Right lobe of liver (tissue), 6 donors: ENCODE results near the gene CLRN1. TPM values are rescaled to one million over a fixed set of nuclear protein-coding genes. Genes with fewer than 3 reads are reported as not detected.

Source experiments
- ATAC-seq, 4 donors: fragments of 200-7000 bp; cut with Tn5 transposase; one replicate each; pipeline ENCODE4 v1.9.1; 2020; ENCODE audit warnings: mild to moderate bottlenecking in 4 of 4, moderate library complexity in 4 of 4
- DNase-seq, 3 donors: peaks; one replicate each; pipeline ENCODE4 v3.0.0-alpha.2; 2020
- H3K27ac ChIP-seq, 3 donors: fragments of 200-600 bp; one replicate each; pipeline ENCODE4 v1.8.0; 2022
- H3K27me3 ChIP-seq, 2 donors: fragments of 200-600 bp; one replicate each; pipeline ENCODE4 v1.8.0; 2022
- H3K36me3 ChIP-seq, 4 donors: fragments of 200-600 bp; sonication (generic) in 1 of 4; one replicate each; pipeline versions ENCODE4 v1.5.1 to v1.8.0; 2017 to 2022; ENCODE audit warnings: control low read depth in 1 of 4
- H3K4me1 ChIP-seq, 4 donors: fragments of 200-600 bp; sonication (generic) in 1 of 4; one replicate each; pipeline versions ENCODE4 v1.5.1 to v1.8.0; 2017 to 2022; ENCODE audit warnings: control low read depth in 1 of 4
- H3K4me3 ChIP-seq, 3 donors: fragments of 200-600 bp; one replicate each; pipeline ENCODE4 v1.8.0; 2022
- H3K9me3 ChIP-seq, 4 donors: fragments of 200-600 bp; sonication (generic) in 1 of 4; one replicate each; pipeline versions ENCODE4 v1.5.1 to v1.8.0; 2017 to 2022; ENCODE audit warnings: control low read depth in 1 of 4
- CTCF ChIP-seq, 4 donors: fragments of 200-600 bp in 3 of 4; fragments of 450-650 bp in 1 of 4; IDR thresholded peaks; one replicate each; pipeline versions ENCODE4 v1.5.1 to v1.8.0; 2016 to 2022; ENCODE audit warnings: antibody characterized with exemption in 4 of 4, mild to moderate bottlenecking in 2 of 4
- POLR2A ChIP-seq: fragments of 450-650 bp; IDR thresholded peaks from one replicate; pipeline ENCODE4 v1.6.1; 2017; ENCODE audit warnings: antibody characterized with exemption, mild to moderate bottlenecking
- WGBS: methylation state at CpG from one replicate; pipeline ENCODE4 v1.1.6; 2018; ENCODE audit warnings: low coverage, low lambda C conversion rate; ENCODE audit not compliant: insufficient coverage; ENCODE audit errors: missing lambda C conversion rate; 5-methylcytosine and 5-hydroxymethylcytosine counted together
- intact Hi-C, 2 donors: fragments of 100-400 bp; cut with DNase I; formaldehyde crosslinking; loops; one replicate each; pipeline versions ENCODE4 v1.11.2 to v1.14.1; 2022
- total RNA-seq, 6 experiments: library from RNA; depleted of rRNA in 2 of 6; stranded (reverse); fragments of >200 nt in 2 of 6; fragmentation: NEBNext Ultra II Directional in 3 of 6; extraction: Animal tissue kit (Norgen Biotek cat#: 25700) in 3 of 6; gene quantifications; one replicate each; pipeline versions ENCODE4 v1.1.0 to v1.2.4, GENCODE V29; 2016 to 2023
- donor health status: DM: no; HTN: yes; CAD: no.
- donor health status: DM: no; HTN: no; CAD: no.
- donor health status: DM: no; HTN: no; CAD: no.
- donor health status: DM: no; HTN: yes; CAD: no.
- donor health status: DM: no; HTN: yes; CAD: no.

CLRN1 gene
- total RNA-seq, 6 experiments from 2014 or later, result not detected

DNA sequence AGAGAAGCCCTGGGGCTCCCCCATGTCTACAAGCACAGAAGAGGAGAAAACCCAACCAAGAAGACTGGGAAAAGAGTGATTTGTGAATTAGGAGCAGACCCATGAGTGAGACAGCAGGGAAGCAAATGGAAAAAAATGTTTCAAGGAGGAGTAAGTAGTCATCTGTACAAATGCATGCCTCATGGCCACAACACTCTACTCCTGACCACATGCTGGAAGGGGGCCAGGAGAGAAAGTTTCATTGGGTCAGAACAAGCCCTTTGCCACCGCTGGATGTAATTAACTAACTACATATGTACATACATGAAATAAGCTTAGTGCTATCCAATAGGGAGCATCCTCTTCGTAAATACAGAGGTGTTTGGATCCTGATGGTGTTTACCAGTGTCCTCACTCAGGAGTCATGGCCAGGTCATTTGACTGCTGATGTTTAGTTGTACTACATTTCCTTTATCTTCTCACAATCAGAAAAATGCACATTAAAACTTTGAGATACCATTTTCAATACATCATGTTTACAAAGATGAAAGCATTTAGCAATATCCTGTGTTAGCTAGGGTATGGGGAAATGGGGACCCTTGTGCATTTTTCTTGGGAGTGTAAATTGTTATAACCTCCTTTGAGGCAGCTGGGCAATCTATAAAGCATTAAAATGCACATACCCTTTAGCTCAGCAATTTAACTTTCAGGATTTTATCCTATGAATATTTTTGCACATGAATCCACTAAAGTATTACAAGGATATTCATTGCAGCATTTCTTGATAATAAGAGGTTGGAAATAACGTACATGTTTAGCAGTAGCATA, 27.1 kb downstream of the CLRN1 start:
- TF ChIP-seq CTCF (IDR thresholded peaks at IDR 0.05) (no peak), POLR2A (no peak)
- Histone ChIP-seq H3K36me3 (no peaks in the 10 kb centered on the region), H3K27ac (no peak overlapping the region), H3K4me3 (no peak overlapping the region), H3K27me3 (no peaks in the 10 kb centered on the region), H3K4me1 (no peaks in the 10 kb centered on the region), H3K9me3 (no peaks in the 10 kb centered on the region)
- intact Hi-C loops, result no loop called here
- 48% methylated on average over 2 of the region's 3 CpGs for WGBS
- DNase-seq (no peak), ATAC-seq (no peak)

DNA sequence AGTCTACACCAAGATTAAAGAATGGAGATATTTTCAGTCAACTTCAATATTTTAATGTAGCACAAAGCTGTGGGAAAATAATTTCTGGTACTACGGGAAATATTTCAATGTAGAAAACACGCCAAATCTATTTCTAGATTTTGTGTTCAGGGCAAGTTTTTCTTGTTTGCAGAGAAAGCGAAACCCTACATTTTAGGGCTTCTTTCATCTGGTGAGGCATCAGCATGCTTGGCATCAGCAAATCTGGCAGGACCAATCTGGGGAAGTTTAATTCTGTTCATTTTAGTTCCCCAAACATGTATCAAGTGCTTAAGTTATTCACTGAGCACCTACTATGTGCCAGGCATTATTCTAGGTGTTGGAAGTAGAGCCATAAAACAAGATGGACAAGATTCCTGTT, 30.3 kb downstream of the CLRN1 start:
- H3K4me1 ChIP-seq, result no peaks in the 10 kb centered on the region
- no peak overlapping the region for H3K4me3 ChIP-seq
- intact Hi-C loops, result no loop called here
- H3K27ac ChIP-seq, result no peak overlapping the region
- 82% methylated on average over 3 of the region's 3 CpGs for WGBS
- no peaks in the 10 kb centered on the region for H3K9me3 ChIP-seq
- DNase-seq, result no peak
- TF ChIP-seq POLR2A (no peak), CTCF (IDR thresholded peaks at IDR 0.05) (no peak)
- no peak for ATAC-seq
- H3K27me3 ChIP-seq, result no peaks in the 10 kb centered on the region
- no peaks in the 10 kb centered on the region for H3K36me3 ChIP-seq

DNA sequence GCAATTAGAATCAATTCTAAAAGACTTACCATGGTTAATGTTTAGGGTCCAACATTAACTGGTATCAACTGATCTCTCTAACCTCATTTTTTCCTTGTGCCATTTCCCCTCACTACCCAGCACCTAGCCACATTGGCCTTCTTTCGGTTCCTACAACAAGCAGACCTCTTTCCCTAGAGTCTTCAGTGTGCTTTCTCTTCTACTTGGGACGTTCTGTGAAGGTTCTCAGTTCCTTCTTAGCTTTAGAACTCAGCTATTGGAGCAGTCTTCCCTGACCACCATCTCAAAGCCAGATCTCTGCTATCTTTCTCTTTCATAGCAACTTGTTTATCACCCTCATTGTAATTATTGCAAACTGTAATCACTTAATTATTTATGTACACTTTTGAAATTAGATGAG, 35.8 kb downstream of the CLRN1 start:
- Histone ChIP-seq H3K36me3 (no peaks in the 10 kb centered on the region), H3K4me1 (no peaks in the 10 kb centered on the region), H3K9me3 (no peaks in the 10 kb centered on the region), H3K27ac (no peak overlapping the region), H3K27me3 (no peaks in the 10 kb centered on the region), H3K4me3 (no peak overlapping the region)
- WGBS, result 39% methylated on average over 2 of the region's 2 CpGs
- TF ChIP-seq POLR2A (no peak), CTCF (IDR thresholded peaks at IDR 0.05) (no peak)
- intact Hi-C loops, result no loop called here
- DNase-seq, result no peak
- no peak for ATAC-seq

DNA sequence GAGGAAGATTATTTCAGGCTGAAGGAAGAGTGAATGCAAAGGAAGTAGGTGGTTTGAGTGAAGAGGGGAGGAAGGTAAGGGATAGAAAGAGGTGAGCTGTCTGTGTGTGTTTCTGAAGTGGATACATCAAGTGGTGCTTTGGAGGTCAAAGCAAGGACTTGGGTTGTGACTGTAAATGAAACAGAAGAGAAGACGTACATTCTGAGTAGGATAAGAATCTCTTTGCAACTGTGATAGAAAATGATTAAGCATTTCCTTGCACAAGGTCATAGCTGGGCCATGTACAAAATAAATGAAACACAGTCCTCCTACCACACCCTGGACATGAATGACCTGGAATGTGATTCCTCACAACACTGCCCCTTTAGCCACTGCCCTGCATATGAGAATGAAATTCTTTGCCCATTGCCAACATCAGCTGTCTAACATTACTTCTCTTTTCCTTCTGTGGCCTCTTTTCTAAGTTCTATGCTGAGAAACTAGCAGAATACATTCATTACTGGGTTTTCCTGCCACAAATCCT, 39.0 kb downstream of the CLRN1 start:
- TF ChIP-seq POLR2A (no peak), CTCF (IDR thresholded peaks at IDR 0.05) (no peak)
- intact Hi-C loops, result no loop called here
- Histone ChIP-seq H3K27ac (no peak overlapping the region), H3K9me3 (no peaks in the 10 kb centered on the region), H3K36me3 (no peaks in the 10 kb centered on the region), H3K4me1 (no peaks in the 10 kb centered on the region), H3K27me3 (no peaks in the 10 kb centered on the region), H3K4me3 (no peak overlapping the region)
- ATAC-seq (no peak), DNase-seq (no peak)
- WGBS, result 33% methylated on average over 1 of the region's 1 CpG
